Caco-2 (cell line): ENCODE data around the gene TRAPPC3. TPM values are rescaled to one million over a fixed set of nuclear protein-coding genes. Genes with fewer than 3 reads are reported as not detected.

ENCODE experiments used
- BruUV-seq: library from RNA; stranded (reverse); fragments of 400-500 nt; replicated peaks from 2 replicates; lab custom pipeline; 2021; lab: Mats Ljungman, UMichigan
- CTCF ChIA-PET: fragments of 300-600 bp; sonication (Branson Sonifier 250); formaldehyde crosslinking; loops from one replicate; lab custom pipeline; 2022; ENCODE audit warnings: antibody characterized with exemption; lab: Charles Lee
- POLR2A ChIA-PET: fragments of 300-600 bp; sonication (Branson Sonifier 250); formaldehyde crosslinking; loops from one replicate; lab custom pipeline; 2022; ENCODE audit warnings: antibody characterized with exemption; lab: Charles Lee
- DNase-seq, 2 experiments: peaks; one replicate each; pipeline versions ENCODE4 v3.0.0 to v3.0.0-alpha.2; 2020 to 2022
- H3K27me3 ChIP-seq: replicated peaks from 2 replicates; pipeline ENCODE4 v1.6.0; 2011; ENCODE audit warnings: low read length; ENCODE audit not compliant: control insufficient read depth, insufficient read depth
- H3K36me3 ChIP-seq: 2 replicates; pipeline ENCODE4 v1.5.1; 2011; ENCODE audit warnings: low read length; ENCODE audit not compliant: control insufficient read depth, insufficient read depth
- H3K4me1 ChIP-seq: fragments of 250-450 bp; sonication (Bioruptor Pico); 2 replicates; pipeline ENCODE4 v1.5.1; 2020; ENCODE audit warnings: mild to moderate bottlenecking
- H3K4me3 ChIP-seq: 2 replicates; pipeline ENCODE4 v1.5.1; 2011; ENCODE audit warnings: low read depth, mild to moderate bottlenecking, control low read depth, low read length
- H3K9me3 ChIP-seq: fragments of 250-450 bp; sonication (Bioruptor Pico); 2 replicates; pipeline ENCODE4 v1.5.1; 2020; ENCODE audit warnings: mild to moderate bottlenecking, moderate library complexity
- H3K27ac Mint-ChIP-seq: one replicate; pipeline ENCODE4 v1.8.0; 2022; ENCODE audit warnings: mixed read lengths; ENCODE audit not compliant: unreplicated experiment
- H3K27me3 Mint-ChIP-seq: one replicate; pipeline ENCODE4 v1.8.0; 2022; ENCODE audit warnings: mixed read lengths; ENCODE audit not compliant: insufficient read depth, unreplicated experiment
- H3K36me3 Mint-ChIP-seq: one replicate; pipeline ENCODE4 v1.8.0; 2022; ENCODE audit warnings: mild to moderate bottlenecking, mixed read lengths; ENCODE audit not compliant: insufficient read depth, unreplicated experiment
- H3K4me1 Mint-ChIP-seq: one replicate; pipeline ENCODE4 v1.8.0; 2022; ENCODE audit warnings: low read depth, mixed read lengths; ENCODE audit not compliant: unreplicated experiment
- H3K4me3 Mint-ChIP-seq: one replicate; pipeline ENCODE4 v1.8.0; 2022; ENCODE audit warnings: mild to moderate bottlenecking, moderate library complexity, mixed read lengths; ENCODE audit not compliant: unreplicated experiment
- H3K9me3 Mint-ChIP-seq: one replicate; pipeline ENCODE4 v1.8.0; 2022; ENCODE audit warnings: mixed read lengths; ENCODE audit not compliant: unreplicated experiment
- CTCF ChIP-seq, 2 experiments: fragments of 200-600 bp in 1 of 2; IDR thresholded peaks; 1 replicate in 1 of 2; 2 replicates in 1 of 2; pipeline versions ENCODE4 v1.5.1 to v1.8.0; 2011 to 2022; ENCODE audit warnings: antibody characterized with exemption in 1 of 2, control low read depth in 1 of 2, inconsistent platforms in 1 of 2, low read depth in 1 of 2, low read length in 1 of 2, mild to moderate bottlenecking in 1 of 2, moderate library complexity in 1 of 2; ENCODE audit not compliant: insufficient read depth in 1 of 2, severe bottlenecking in 1 of 2, unreplicated experiment in 1 of 2
- intact Hi-C: fragments of 100-400 bp; cut with micrococcal nuclease; formaldehyde crosslinking; loops from one replicate; pipeline ENCODE4 v1.10.0; 2022; ENCODE audit not compliant: unreplicated experiment
- total RNA-seq: library from RNA; stranded (reverse); gene quantifications from 2 replicates; pipeline ENCODE4 v1.2.3, GENCODE V29; 2022

Gene TRAPPC3
- total RNA-seq, 1 experiment from 2014 or later, result 35.4 TPM

GRCh38 chr1:36088577-36089392 is 60.5 kb downstream of the TRAPPC3 start, which contains the start of gene ADPRS:
Gene ADPRS, plus strand, starts transcription at chr1:36088892. Its CDS starts 13 bp downstream, at chr1:36088905.
- H3K4me3 ChIP-seq, result peak within 1 kb of the TSS; percentile 95
- H3K27me3 ChIP-seq, result no peaks in the 10 kb centered on the region
- TF ChIP-seq CTCF (IDR thresholded peaks at IDR 0.05; ENCODE audit: insufficient read depth in 1 of 2, low read depth in 1 of 2, low read length in 1 of 2, severe bottlenecking in 1 of 2, unreplicated experiment in 1 of 2), result peak; percentile 72 to 83
- H3K4me1 ChIP-seq, result no peaks in the 10 kb centered on the region
- no peaks in the 10 kb centered on the region for H3K9me3 ChIP-seq
- Mint-ChIP-seq H3K27ac (peak within 1 kb of the TSS; percentile 91), H3K4me1 (no peaks in the 10 kb centered on the region), H3K9me3 (no peaks in the 10 kb centered on the region), H3K36me3 (peaks cover 18% of the 10 kb centered on the region), H3K27me3 (no peaks in the 10 kb centered on the region), H3K4me3 (peak within 1 kb of the TSS; percentile 93)
- H3K36me3 ChIP-seq, result no peaks in the 10 kb centered on the region; the same call in 1 of the 2 replicates
- POLR2A ChIA-PET, result no interaction called here
- intact Hi-C loops, result no loop called here
- CTCF ChIA-PET, result no interaction called here
- BruUV-seq, result no TSS peak
- DNase-seq, result peak; percentile 82 to 84

GRCh38 chr1:36088265-36088576 is 61.1 kb downstream of the TRAPPC3 start:
- no peak overlapping the region for H3K27ac Mint-ChIP-seq
- H3K4me1 ChIP-seq, result no peaks in the 10 kb centered on the region
- no peak for DNase-seq
- peaks cover 18% of the 10 kb centered on the region for H3K36me3 Mint-ChIP-seq
- BruUV-seq, result no TSS peak
- H3K36me3 ChIP-seq, result no peaks in the 10 kb centered on the region; the same call in 1 of the 2 replicates
- H3K9me3 ChIP-seq, result no peaks in the 10 kb centered on the region
- intact Hi-C loops, result no loop called here
- no peaks in the 10 kb centered on the region for H3K9me3 Mint-ChIP-seq
- POLR2A ChIA-PET, result interaction anchor here (0.6 kb wide), 1 partner anchor 369 kb away, joined by 13 read pairs; no protein-coding TSS in a partner anchor
- peak overlapping the region; percentile 93 for H3K4me3 Mint-ChIP-seq
- H3K27me3 Mint-ChIP-seq, result no peaks in the 10 kb centered on the region
- TF ChIP-seq CTCF (IDR thresholded peaks at IDR 0.05; ENCODE audit: insufficient read depth in 1 of 2, low read depth in 1 of 2, low read length in 1 of 2, severe bottlenecking in 1 of 2, unreplicated experiment in 1 of 2), result no peak
- peak overlapping the region; percentile 95 for H3K4me3 ChIP-seq
- CTCF ChIA-PET, result no interaction called here
- H3K27me3 ChIP-seq, result no peaks in the 10 kb centered on the region
- H3K4me1 Mint-ChIP-seq, result no peaks in the 10 kb centered on the region

GRCh38 chr1:36087233-36088123 is 61.8 kb downstream of the TRAPPC3 start:
- Mint-ChIP-seq H3K4me1 (no peaks in the 10 kb centered on the region), H3K9me3 (no peaks in the 10 kb centered on the region), H3K27me3 (no peaks in the 10 kb centered on the region), H3K36me3 (peaks cover 18% of the 10 kb centered on the region), H3K27ac (no peak overlapping the region), H3K4me3 (no peak overlapping the region)
- intact Hi-C loops, result no loop called here
- no peak for DNase-seq
- Histone ChIP-seq H3K4me3 (no peak overlapping the region), H3K36me3 (no peaks in the 10 kb centered on the region), H3K4me1 (no peaks in the 10 kb centered on the region), H3K9me3 (no peaks in the 10 kb centered on the region), H3K27me3 (no peaks in the 10 kb centered on the region)
- no peak for TF ChIP-seq CTCF (IDR thresholded peaks at IDR 0.05; ENCODE audit: insufficient read depth in 1 of 2, low read depth in 1 of 2, low read length in 1 of 2, severe bottlenecking in 1 of 2, unreplicated experiment in 1 of 2)
- ChIA-PET POLR2A (interaction anchor here (0.6 kb wide), 1 partner anchor 370 kb away, joined by 13 read pairs; no protein-coding TSS in a partner anchor), CTCF (interaction anchor here (0.5 to 0.6 kb wide), 2 partner anchors 22 to 188 kb away, joined by 4 to 6 read pairs; no protein-coding TSS in a partner anchor)
- no TSS peak for BruUV-seq
